ENCODE measurements around the gene ZNF407. TPM values are rescaled to one million over a fixed set of nuclear protein-coding genes. Genes with fewer than 3 reads are reported as not detected.
"Not testable (repeated sequence)": the region's sequence is repeated elsewhere in the genome, so short reads cannot be mapped to it uniquely, and the experiment has no call there.

Gene ZNF407
- total RNA-seq, 1 donor from 2014 or later = 27.2 TPM

DNA sequence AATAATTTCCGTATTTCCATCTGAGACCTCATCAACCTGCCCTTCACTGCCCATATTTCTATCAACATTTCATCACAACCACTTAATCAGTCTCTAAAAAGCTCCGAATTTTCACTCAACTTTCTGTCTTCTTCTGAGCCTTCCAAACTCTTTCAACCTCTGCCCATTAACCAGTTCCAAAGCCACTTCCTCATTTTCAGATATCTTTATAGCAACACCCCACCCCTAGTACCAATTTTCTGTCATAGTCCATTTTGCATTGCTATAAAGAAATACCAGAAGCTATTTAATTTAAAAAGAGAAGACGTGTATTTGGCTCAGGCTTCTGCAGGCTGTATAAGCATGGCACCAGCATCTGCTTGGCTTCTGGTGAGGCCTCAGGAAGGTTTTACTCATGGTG is 504.2 kb downstream of the ZNF407 start:
- no peak for DNase-seq (ENCODE audit: low spot score)

DNA sequence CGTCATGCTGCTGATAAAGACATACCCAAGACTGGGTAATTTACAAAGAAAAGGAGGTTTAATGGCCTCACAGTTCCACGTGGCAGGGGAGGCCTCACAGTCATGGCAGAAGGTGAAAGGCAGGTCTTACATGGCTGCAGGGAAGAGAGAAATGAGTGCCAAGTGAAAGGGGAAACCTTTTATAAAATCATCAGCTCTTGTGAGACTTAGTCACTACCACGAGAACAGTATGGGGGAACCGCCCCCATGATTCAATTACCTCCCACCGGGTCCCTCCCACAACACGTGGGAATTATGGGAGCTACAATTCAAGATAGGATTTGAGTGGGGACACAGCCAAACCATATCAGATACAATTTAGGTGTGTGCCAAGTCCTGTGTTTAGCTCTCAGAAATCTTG is 506.4 kb downstream of the ZNF407 start:
- DNase-seq (ENCODE audit: low spot score) = not testable (repeated sequence)

DNA sequence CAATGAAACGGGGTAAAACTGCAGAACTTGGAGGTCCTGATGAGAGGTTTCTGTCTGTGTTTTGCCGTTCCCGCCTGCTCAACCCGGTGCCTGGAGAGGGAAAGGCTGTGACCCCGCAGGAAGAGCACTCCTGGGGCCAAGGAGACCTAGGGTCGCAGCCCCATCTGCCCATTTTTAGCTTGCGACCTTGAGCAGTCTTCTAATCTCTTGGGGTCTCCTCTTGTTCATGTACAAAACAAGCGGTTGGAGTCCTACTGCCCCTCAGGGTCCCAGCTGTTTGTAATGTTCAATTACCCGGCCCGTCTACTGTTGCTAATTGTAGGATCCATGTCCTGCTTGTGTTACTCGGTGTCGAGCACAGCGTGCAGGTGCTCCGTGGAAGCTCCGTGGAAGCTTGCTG is 506.8 kb downstream of the ZNF407 start:
- DNase-seq (ENCODE audit: low spot score) = no peak

DNA sequence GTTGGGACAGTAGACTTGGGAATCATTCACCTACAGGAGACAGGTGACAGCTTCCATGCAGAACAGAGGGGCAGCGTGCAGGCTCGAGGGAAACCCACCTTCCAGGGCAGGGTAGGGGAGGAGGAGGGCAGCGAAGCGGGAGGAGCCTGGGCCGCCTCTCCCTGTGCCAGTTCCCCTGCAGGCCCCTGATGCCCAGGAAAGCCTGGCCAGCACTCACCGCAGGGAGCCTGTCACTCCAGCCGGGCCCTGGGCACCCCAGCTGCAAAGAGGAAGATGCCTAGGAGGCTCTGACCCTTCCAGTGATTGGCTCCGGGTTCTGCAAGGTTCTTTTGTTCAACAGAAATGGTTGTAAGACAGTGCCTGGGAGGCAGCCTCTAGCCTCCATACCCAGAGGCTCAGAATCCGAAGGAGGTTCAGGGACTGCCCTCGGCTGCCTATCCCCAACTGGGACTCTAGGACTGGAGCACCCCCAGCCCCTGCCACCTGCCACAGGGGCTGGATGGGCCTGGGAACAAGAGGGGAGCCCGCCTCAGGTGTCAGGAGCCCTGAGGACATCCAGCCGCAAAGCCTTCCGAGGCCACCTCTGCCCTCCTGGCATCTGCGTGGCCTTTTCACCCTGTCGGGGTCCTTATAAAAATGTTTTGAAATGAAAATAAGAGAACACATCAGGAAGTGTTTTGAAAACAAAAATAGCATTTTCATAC is 508.0 kb downstream of the ZNF407 start:
- peak; percentile 9 for DNase-seq (ENCODE audit: low spot score)

DNA sequence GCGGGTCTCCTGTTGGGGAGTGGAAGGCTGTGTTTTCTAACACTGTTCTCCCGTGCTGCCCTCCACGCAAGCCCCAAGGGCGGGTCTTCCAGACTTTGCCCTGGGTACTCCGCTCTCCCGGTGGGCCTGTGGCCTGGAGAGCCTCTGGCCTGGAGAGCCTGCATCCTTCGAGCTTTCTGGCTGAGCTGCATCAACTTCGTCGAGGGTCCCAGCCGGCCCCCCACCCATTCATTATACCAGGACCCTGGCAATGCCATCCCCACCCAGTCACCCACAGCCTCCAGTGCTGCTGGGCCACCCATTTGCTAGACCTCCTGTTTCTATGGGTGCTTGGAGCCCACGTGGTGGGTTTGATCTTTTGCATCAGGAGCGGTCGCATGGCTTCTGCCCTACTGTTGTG is 509.1 kb downstream of the ZNF407 start:
- no peak for DNase-seq (ENCODE audit: low spot score)

DNA sequence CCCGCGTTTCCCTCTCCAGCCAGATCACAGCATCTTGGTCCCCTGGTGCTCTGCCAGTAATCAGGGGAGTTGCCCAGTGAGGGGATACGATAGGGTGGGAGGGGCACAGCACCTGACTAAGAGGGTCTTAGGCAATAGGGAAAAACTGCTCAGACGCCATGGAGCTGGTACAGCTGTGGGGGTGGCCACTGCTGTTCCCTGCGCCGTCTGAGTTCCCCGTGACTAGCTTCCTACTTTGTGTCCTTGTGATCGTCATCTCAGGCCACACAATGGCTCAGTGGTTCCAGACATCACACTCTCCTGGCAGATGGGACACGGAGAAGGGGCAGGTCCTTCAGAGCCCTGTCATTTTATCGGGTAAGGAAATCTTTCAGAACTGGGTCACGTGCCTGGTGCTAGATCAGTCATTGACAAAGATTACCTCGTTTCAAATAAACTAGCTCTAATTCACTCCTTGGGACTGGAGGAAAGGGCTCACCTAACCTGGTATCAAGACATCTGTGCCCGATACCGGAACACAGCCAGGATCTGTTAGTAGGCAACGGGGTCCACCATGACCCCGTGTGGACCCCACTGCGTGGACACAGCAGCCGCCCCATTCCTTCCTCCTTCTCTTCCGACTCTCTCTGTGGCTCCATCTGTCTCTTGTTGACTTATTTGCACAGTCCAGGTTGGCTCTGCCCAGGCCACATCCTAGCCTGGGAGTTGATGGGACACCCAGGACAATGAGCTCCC is 509.7 kb downstream of the ZNF407 start:
- peak; percentile 37 for DNase-seq (ENCODE audit: low spot score)

DNA sequence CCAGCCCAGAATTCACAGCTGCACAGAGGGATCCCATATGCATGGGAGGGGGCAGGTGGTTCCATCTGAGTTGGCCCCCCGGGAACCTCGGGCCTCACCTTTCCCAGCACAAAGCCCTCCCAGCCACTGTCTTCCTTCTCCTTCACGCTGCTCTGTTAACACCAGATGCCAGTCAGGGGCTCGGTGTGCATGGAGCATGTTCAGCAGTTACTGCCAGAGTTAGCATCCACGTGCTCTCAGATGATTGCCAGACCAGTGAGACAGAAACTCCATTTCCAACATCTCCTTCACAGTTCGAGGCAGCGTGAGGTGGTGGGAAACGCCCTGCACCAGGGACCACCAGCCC is 510.2 kb downstream of the ZNF407 start:
- DNase-seq (ENCODE audit: low spot score) = peak; percentile 26

DNA sequence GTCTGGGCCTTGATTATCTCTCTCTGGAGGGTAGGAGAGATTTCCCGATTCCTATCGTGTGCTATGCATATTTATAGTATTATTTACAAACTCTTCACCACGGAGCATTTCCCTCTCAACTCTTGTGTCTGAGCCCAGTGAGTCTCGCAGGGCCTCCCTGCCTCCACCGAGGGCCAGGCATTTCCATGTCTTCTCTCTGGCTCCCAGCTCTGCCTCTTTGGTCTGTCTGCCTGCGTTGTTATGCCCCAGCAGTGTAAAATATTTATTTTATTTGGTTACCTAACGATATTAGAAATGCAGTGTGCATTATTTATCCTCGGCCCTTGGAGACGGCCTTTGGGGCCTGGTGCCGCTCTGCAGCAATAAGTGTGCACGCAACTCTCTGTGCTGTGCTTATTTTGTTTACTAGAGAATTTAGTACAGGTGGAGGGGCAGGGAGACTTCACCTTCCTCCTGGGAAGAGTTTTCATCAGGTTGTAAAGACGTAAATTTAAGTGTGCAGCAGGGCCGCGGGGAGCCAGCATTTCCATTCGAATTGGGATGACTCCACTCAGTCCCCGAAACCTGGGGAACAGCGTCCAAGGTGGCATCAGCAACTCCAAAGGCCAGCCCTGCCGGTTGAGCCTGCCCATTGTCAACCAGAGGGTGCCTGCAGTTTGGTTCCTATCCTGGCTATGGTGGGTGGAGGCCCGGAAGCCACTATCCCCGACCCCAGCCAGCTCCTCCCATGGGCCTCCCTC is 511.1 kb downstream of the ZNF407 start:
- no peak for DNase-seq (ENCODE audit: low spot score)

DNA sequence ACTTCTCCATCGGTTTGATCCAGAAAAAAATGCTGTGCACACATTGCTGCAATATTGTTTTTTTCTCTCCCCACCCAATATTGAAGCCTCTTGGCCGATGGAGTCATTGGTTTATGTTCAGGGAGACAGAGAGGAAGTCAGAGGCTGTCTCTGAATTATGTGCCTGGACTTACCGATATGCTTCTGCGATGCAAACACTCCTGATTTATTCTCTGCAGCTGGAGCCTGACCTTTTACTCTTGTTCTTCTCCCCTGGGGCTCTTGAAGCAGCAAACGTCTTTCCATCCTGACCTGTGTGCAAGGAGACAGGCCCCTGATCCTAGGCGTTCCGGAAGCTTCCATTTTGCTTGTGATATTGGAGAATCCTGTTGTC is 511.6 kb downstream of the ZNF407 start:
- no peak for DNase-seq (ENCODE audit: low spot score)

DNA sequence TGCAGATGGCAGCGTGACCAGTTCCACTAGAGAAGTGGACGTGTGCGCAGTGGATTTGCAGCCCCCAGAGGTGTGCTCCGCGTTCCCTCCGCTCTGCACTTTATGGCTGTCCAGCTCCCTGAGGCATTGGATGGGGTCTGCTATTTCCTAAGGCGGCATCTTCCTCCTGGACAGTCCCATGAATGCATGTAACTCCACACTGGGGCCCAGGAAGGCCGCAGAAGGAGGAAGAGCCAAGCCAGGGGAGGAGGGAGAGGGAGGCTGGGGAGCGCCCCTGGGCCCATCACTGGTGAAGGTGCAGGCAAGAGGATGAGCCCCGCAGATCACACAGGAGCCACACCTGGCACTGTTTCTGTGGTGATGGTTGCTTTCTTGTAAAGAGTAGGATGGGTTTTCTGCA is 512.1 kb downstream of the ZNF407 start:
- DNase-seq (ENCODE audit: low spot score) = no peak

DNA sequence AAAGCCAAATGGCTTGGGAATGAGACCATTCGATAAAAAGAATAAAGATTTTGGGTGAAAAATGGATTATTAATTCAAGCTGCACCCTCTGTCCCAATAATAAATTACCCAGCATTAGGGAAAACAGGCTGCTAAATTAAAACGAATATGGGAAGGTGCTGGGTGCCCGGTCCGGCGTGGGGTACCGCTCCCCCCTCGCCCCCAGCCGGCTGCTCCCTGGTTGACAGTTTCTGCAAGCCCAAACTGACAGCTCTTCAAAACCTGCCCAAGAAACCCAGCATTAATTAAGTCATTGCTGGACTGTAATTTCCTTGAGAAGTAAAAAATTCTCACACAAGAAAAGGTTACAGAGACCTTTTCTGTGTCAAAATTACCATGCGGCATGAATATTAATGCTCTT is 512.6 kb downstream of the ZNF407 start:
- DNase-seq (ENCODE audit: low spot score) = no peak

DNA sequence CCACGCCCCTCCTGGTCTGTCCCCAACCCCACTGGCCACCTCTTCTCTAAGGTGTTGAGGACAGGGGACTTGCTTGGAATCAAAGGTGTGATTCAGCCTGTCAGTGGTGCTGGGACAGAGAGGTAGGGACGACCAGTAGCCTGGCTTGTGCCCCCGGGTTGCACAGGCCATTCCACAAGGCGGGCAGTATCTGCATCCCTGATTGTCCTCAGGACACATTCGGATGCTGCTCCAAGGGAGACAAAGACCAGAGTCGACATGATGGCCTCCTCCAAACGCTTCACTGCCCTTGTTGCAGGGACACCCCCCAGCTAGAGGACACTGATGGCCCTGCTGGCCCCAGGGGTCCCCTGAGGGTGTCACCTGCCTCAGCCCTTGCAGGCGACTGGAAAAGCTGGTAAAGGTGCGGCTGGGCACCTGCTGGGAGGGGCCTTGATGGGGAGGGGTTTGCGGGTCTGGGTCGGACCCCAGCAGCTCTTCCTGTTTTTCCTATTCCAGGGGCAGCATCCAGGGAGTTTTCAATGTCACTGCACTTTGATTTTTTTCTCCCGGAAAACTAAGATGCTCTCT is 513.3 kb downstream of the ZNF407 start:
- no peak for DNase-seq (ENCODE audit: low spot score)

DNA sequence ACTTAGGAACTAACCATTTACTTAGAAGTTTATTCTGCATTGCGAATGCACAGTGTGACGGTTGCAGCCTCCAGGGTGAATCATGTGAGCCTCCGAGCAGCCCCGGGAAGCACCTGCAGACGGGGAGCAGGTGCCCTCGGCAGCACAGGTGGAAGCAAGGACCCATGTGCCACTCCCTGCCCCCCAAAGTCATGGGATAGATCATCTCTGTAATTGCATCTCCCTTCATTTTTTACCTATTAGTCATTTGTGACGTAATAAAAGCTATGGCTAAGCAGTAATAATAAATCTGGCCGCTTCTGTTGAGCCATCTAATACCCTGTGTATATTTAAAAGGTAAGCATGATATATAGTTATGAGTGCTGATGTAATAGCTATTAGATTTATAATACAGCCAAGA is 514.1 kb downstream of the ZNF407 start:
- DNase-seq (ENCODE audit: low spot score) = no peak

DNA sequence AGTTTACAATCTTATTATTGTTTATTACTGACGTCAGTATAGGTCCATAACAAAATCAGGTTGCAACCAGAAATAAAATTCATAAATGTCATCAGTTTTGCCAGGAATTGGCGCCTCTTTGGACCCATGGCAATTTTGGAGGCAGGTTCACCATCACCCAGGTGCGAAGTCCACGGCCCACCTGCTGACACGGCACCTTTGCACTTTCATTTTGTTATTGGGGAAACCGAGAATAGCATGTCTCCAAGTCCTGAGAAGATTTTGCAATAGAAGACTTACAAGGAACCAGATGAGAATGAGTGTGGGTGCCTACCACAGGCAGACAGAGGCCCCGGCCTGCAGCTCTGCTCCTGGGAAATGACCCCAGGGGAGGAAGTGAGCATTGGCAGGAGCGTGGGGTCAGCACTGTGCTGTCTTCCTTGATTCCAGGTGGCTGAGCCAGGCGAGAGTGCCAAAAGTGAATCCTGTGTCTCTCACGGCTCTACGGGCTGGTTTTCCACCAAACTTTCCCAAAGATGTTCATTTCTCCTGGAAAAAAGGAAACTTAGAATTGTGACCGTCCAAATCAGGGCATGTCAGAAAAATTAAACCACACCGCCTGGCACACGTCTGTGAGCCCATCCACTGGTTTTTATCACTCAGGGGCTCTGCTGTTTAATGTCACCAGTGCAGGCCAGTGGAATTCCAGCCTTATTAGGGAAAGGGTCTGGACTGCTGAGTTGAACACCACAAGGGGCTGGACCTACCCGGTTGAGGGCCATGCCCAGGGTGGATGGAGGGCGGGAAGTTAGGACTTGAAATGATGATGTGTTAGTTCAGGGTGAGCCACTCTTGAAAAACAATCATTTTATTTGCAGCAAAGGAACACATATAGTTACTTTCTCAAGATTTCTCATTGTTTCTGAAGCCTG is 514.8 kb downstream of the ZNF407 start:
- DNase-seq (ENCODE audit: low spot score) = no peak

DNA sequence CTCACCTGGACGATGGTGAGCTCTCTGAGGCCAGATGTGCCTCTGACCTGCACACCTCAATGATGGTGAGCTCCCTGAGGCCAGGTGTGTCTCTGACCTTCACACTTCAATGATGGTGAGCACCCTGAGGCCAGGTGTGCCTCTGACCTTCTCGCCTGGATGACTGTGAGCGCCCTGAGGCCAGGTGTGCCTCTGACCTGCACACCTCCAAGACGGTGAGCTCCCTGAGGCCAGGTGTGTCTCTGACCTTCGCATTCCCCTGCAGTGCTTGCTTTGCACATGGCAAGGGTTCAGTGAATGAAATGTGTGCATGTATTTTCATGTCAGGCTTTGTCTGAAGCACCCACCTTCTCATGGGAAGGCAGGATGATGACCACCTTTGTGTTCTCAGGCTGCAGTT is 515.8 kb downstream of the ZNF407 start:
- DNase-seq (ENCODE audit: low spot score) = no peak

DNA sequence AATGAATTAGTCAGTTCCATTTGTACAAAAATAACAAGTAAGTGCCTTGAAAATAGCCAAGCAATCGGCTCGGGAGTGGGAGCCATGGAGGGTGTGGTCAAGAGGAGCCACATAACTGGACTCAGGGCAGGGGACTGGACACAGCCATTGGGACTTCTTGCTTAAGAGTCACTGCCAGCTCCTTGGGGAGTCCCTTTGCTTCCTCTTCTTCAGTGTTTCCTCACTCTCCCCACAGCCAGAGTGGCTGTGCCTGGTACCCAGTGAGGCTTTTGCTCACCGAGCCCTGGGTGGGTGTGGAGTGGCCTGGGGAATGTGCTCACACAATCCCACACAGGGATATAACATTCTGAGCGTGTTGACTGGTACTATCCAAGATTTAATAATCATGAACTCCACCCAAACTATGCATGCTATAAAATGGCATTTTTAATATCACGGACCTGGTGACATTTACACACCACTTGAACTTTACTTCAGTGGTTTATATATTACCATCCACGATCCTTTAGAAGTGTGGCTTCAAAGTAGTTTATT is 516.6 kb downstream of the ZNF407 start:
- DNase-seq (ENCODE audit: low spot score) = peak; percentile 10

Other genes starting within 250 kb of the ZNF407 start
- gene DIPK1C, start 140.6 kb upstream of the ZNF407 start, total RNA-seq = not detected
- gene CNDP2, start 101.5 kb upstream of the ZNF407 start, total RNA-seq = 344 TPM
- 0.31 TPM for gene CNDP1, start 63.4 kb upstream of the ZNF407 start, total RNA-seq